Chondrocyte (in vitro differentiated cells): ENCODE measurements around the gene NBAS. TPM values are rescaled to one million over a fixed set of nuclear protein-coding genes. Genes with fewer than 3 reads are reported as not detected.

Experiments used
- DNase-seq: peaks from one replicate; pipeline ENCODE4 v3.0.0; 2021; ENCODE audit warnings: mixed read lengths, low spot score
- H3K27ac Mint-ChIP-seq: one replicate; pipeline ENCODE4 v1.8.0; 2021; ENCODE audit warnings: mild to moderate bottlenecking, moderate library complexity, mixed read lengths; ENCODE audit not compliant: unreplicated experiment
- H3K27me3 Mint-ChIP-seq: 2 replicates; pipeline ENCODE4 v1.8.0; 2021; ENCODE audit warnings: low read depth, mixed read lengths
- H3K36me3 Mint-ChIP-seq: 2 replicates; pipeline ENCODE4 v1.8.0; 2021; ENCODE audit warnings: low read depth, mixed read lengths
- H3K4me1 Mint-ChIP-seq: 2 replicates; pipeline ENCODE4 v1.8.0; 2021; ENCODE audit warnings: low read depth, mild to moderate bottlenecking, mixed read lengths
- H3K4me3 Mint-ChIP-seq: one replicate; pipeline ENCODE4 v1.8.0; 2021; ENCODE audit warnings: mild to moderate bottlenecking, moderate library complexity, mixed read lengths; ENCODE audit not compliant: unreplicated experiment
- H3K9me3 Mint-ChIP-seq: 2 replicates; pipeline ENCODE4 v1.8.0; 2021; ENCODE audit warnings: low read depth, mixed read lengths
- CTCF ChIP-seq: fragments of 200-600 bp; sonication (generic); IDR thresholded peaks from 2 replicates; pipeline ENCODE4 v1.5.0; 2021; ENCODE audit warnings: antibody characterized with exemption, mild to moderate bottlenecking, moderate library complexity
- total RNA-seq: library from RNA; stranded (reverse); gene quantifications from 3 replicates; pipeline ENCODE4 v1.2.1, GENCODE V29; 2021

NBAS gene
- total RNA-seq, 1 donor from 2014 or later = 47.6 TPM

- Mint-ChIP-seq H3K9me3 (peaks cover 3% of the 10 kb centered on the region), H3K36me3 (peaks cover 23% of the 10 kb centered on the region), H3K27ac (no peak overlapping the region), H3K27me3 (no peaks in the 10 kb centered on the region), H3K4me1 (no peaks in the 10 kb centered on the region), H3K4me3 (no peak overlapping the region)
- DNase-seq = no peak
- TF ChIP-seq CTCF = no peak
Measured at GRCh38 chr2:15498554-15498953, 62.6 kb downstream of the NBAS start.

GRCh38 chr2:15494877-15495276 lies 66.3 kb downstream of the NBAS start:
- DNase-seq = no peak

GRCh38 chr2:15492773-15493325 lies 68.3 kb downstream of the NBAS start:
- no peak overlapping the region for H3K4me3 Mint-ChIP-seq
- no peaks in the 10 kb centered on the region for H3K4me1 Mint-ChIP-seq
- H3K9me3 Mint-ChIP-seq = no peaks in the 10 kb centered on the region
- DNase-seq = no peak
- TF ChIP-seq CTCF = no peak
- H3K27ac Mint-ChIP-seq = no peak overlapping the region
- H3K27me3 Mint-ChIP-seq = no peaks in the 10 kb centered on the region
- peaks cover 11% of the 10 kb centered on the region for H3K36me3 Mint-ChIP-seq

More at GRCh38 chr2:15494877-15495276, 66.3 kb downstream of the NBAS start:
- H3K36me3 Mint-ChIP-seq = peaks cover 19% of the 10 kb centered on the region
- no peak overlapping the region for H3K27ac Mint-ChIP-seq
- no peaks in the 10 kb centered on the region for H3K27me3 Mint-ChIP-seq
- no peak for TF ChIP-seq CTCF
- H3K4me3 Mint-ChIP-seq = no peak overlapping the region
- H3K4me1 Mint-ChIP-seq = no peaks in the 10 kb centered on the region
- H3K9me3 Mint-ChIP-seq = peaks cover 3% of the 10 kb centered on the region

GRCh38 chr2:15486770-15487169 lies 74.4 kb downstream of the NBAS start:
- H3K27me3 Mint-ChIP-seq = no peaks in the 10 kb centered on the region
- H3K36me3 Mint-ChIP-seq = peaks cover 23% of the 10 kb centered on the region
- no peak for DNase-seq
- H3K4me1 Mint-ChIP-seq = peaks cover 4% of the 10 kb centered on the region
- no peak for TF ChIP-seq CTCF
- no peak overlapping the region for H3K4me3 Mint-ChIP-seq
- H3K27ac Mint-ChIP-seq = no peak overlapping the region
- no peaks in the 10 kb centered on the region for H3K9me3 Mint-ChIP-seq

GRCh38 chr2:15485949-15486348 lies 75.2 kb downstream of the NBAS start:
- TF ChIP-seq CTCF = no peak
- Mint-ChIP-seq H3K27me3 (no peaks in the 10 kb centered on the region), H3K4me1 (peaks cover 5% of the 10 kb centered on the region), H3K36me3 (peaks cover 29% of the 10 kb centered on the region), H3K9me3 (peaks cover 4% of the 10 kb centered on the region), H3K27ac (no peak overlapping the region), H3K4me3 (no peak overlapping the region)
- no peak for DNase-seq
